AG10803 (cell line): ENCODE data around the gene RNF208.
"Not testable (repeated sequence)": the region's sequence is repeated elsewhere in the genome, so short reads cannot be mapped to it uniquely, and the experiment has no call there.

ENCODE experiments used
- DNase-seq: peaks from one replicate; pipeline ENCODE4 v3.0.0; 2010; ENCODE audit warnings: low read depth
- H3K4me3 ChIP-seq: 2 replicates; pipeline ENCODE4 v1.5.1; 2011; ENCODE audit warnings: mild to moderate bottlenecking, low read length, control low read depth
- CTCF ChIP-seq: conservative IDR thresholded peaks from 2 replicates; pipeline ENCODE4 v1.5.1; 2011; ENCODE audit warnings: mild to moderate bottlenecking, low read length, control low read depth, inconsistent platforms

Gene RNF208

GRCh38 chr9:137266585-137267453 is 44.8 kb upstream of the RNF208 start:
- H3K4me3 ChIP-seq: no peak overlapping the region
- no peak for DNase-seq
- TF ChIP-seq CTCF: no peak

- no peak overlapping the region for H3K4me3 ChIP-seq
- TF ChIP-seq CTCF: no peak
- DNase-seq: no peak
Observed at GRCh38 chr9:137266162-137266527, 44.1 kb upstream of the RNF208 start.

- no peak for DNase-seq
- TF ChIP-seq CTCF: no peak
- H3K4me3 ChIP-seq: no peak overlapping the region
Observed at GRCh38 chr9:137265496-137266161, 43.6 kb upstream of the RNF208 start.

GRCh38 chr9:137264067-137264466 is 42.0 kb upstream of the RNF208 start:
- DNase-seq: no peak
- no peak overlapping the region for H3K4me3 ChIP-seq
- TF ChIP-seq CTCF: no peak

GRCh38 chr9:137263506-137263905 is 41.5 kb upstream of the RNF208 start:
- no peak for DNase-seq
- TF ChIP-seq CTCF: no peak
- H3K4me3 ChIP-seq: no peak overlapping the region

- DNase-seq: no peak
- TF ChIP-seq CTCF: no peak
- no peak overlapping the region for H3K4me3 ChIP-seq
Observed at GRCh38 chr9:137262909-137263285, 40.9 kb upstream of the RNF208 start.

- peak; percentile 49 for DNase-seq
- H3K4me3 ChIP-seq: not testable (repeated sequence)
- peak; percentile 42 for TF ChIP-seq CTCF
Observed at GRCh38 chr9:137262173-137262908, 40.3 kb upstream of the RNF208 start.
